HG03280 (cell line): Measurements from ENCODE around the gene DNAJB13.

Experiments used
- ATAC-seq: cut with Tn5 transposase; IDR thresholded peaks from one replicate; pipeline ENCODE4 v1.9.1; 2021; ENCODE audit warnings: mild to moderate bottlenecking, moderate library complexity; ENCODE audit not compliant: unreplicated experiment

DNAJB13 gene

GRCh38 chr11:73949912-73950311, 914 bp upstream of the DNAJB13 start:
- no peak for ATAC-seq

GRCh38 chr11:73951797-73952196, 971 bp downstream of the DNAJB13 start:
- no peak for ATAC-seq

GRCh38 chr11:73956876-73957653, 6.2 kb downstream of the DNAJB13 start:
- no peak for ATAC-seq

GRCh38 chr11:73957654-73958361, 7.0 kb downstream of the DNAJB13 start:
- no peak for ATAC-seq

GRCh38 chr11:73958521-73959141, 7.8 kb downstream of the DNAJB13 start:
- no peak for ATAC-seq

GRCh38 chr11:73961321-73961720, 10.5 kb downstream of the DNAJB13 start:
- ATAC-seq = no peak

GRCh38 chr11:73962101-73962705, 11.4 kb downstream of the DNAJB13 start:
- no peak for ATAC-seq

- ATAC-seq = no peak
These were observed 13.0 kb downstream of the DNAJB13 start for GRCh38 chr11:73963861-73964260.

GRCh38 chr11:73965076-73965763, 14.4 kb downstream of the DNAJB13 start:
- ATAC-seq = no peak

GRCh38 chr11:73965764-73966121, 14.9 kb downstream of the DNAJB13 start:
- no peak for ATAC-seq

- ATAC-seq = no peak
These were observed 17.6 kb downstream of the DNAJB13 start for GRCh38 chr11:73968356-73968966.

GRCh38 chr11:73969091-73969490, 18.3 kb downstream of the DNAJB13 start:
- no peak for ATAC-seq

GRCh38 chr11:73969991-73970800, 19.4 kb downstream of the DNAJB13 start:
- no peak for ATAC-seq

GRCh38 chr11:73971175-73971719, 20.4 kb downstream of the DNAJB13 start:
- no peak for ATAC-seq

GRCh38 chr11:73972187-73972586, 21.4 kb downstream of the DNAJB13 start:
- no peak for ATAC-seq

- ATAC-seq = no peak
These were observed 22.0 kb downstream of the DNAJB13 start for GRCh38 chr11:73972620-73973449.

- no peak for ATAC-seq
These were observed 24.0 kb downstream of the DNAJB13 start for GRCh38 chr11:73974604-73975478.

GRCh38 chr11:73975479-73975757, 24.6 kb downstream of the DNAJB13 start:
- no peak for ATAC-seq
